SK-N-SH (cell line): Measurements from ENCODE around the gene CSTPP1.
"Not testable (repeated sequence)": the region's sequence is repeated elsewhere in the genome, so short reads cannot be mapped to it uniquely, and the experiment has no call there.

Experiments
- MEF2A ChIP-seq: IDR thresholded peaks from 2 replicates; pipeline ENCODE4 v1.4.0; 2012; ENCODE audit warnings: low read depth, borderline replicate concordance
- RAD21 ChIP-seq: IDR thresholded peaks from 2 replicates; pipeline ENCODE4 v1.6.1; 2012; ENCODE audit warnings: mild to moderate bottlenecking, low read length
- USF2 ChIP-seq: fragments of 150-350 bp; IDR thresholded peaks from 2 replicates; pipeline ENCODE4 v1.6.1; 2017; ENCODE audit warnings: antibody characterized with exemption, low read length, low read depth, borderline replicate concordance
- TF ChIP-seq, protein P1 (sequence below): fragments of 200-600 bp; sonication (generic); IDR thresholded peaks from 2 replicates; pipeline ENCODE4 v1.6.1; 2017; ENCODE audit warnings: antibody characterized with exemption, mild to moderate bottlenecking, moderate library complexity
- TF ChIP-seq, protein P2 (sequence below): IDR thresholded peaks from 2 replicates; pipeline ENCODE4 v1.4.0; 2012; ENCODE audit warnings: low read depth, borderline replicate concordance

DNA sequence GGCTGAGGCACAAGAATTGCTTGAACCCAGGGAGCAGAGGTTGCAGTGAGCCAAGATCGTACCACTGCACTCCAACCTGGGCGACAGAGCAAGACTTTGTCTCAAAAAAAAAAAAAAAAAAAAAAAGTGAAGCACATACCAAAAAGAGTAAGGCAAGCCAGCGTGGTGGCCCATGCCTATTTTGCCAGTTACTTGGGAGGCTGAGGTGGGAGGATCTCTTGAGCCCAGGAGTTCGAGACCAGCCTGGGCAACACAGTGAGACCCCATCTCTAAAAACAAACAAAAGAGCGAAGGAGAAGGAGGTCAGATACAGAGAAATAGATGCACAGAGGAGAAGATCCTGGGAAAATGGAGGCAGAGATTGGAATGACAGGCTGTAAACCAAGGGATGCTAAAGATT, 270.0 kb downstream of the CSTPP1 start:
- TF ChIP-seq, protein P1, sequence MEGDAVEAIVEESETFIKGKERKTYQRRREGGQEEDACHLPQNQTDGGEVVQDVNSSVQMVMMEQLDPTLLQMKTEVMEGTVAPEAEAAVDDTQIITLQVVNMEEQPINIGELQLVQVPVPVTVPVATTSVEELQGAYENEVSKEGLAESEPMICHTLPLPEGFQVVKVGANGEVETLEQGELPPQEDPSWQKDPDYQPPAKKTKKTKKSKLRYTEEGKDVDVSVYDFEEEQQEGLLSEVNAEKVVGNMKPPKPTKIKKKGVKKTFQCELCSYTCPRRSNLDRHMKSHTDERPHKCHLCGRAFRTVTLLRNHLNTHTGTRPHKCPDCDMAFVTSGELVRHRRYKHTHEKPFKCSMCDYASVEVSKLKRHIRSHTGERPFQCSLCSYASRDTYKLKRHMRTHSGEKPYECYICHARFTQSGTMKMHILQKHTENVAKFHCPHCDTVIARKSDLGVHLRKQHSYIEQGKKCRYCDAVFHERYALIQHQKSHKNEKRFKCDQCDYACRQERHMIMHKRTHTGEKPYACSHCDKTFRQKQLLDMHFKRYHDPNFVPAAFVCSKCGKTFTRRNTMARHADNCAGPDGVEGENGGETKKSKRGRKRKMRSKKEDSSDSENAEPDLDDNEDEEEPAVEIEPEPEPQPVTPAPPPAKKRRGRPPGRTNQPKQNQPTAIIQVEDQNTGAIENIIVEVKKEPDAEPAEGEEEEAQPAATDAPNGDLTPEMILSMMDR: not testable (repeated sequence)
- not testable (repeated sequence) for TF ChIP-seq RAD21, MEF2A, USF2
- TF ChIP-seq, protein P2, sequence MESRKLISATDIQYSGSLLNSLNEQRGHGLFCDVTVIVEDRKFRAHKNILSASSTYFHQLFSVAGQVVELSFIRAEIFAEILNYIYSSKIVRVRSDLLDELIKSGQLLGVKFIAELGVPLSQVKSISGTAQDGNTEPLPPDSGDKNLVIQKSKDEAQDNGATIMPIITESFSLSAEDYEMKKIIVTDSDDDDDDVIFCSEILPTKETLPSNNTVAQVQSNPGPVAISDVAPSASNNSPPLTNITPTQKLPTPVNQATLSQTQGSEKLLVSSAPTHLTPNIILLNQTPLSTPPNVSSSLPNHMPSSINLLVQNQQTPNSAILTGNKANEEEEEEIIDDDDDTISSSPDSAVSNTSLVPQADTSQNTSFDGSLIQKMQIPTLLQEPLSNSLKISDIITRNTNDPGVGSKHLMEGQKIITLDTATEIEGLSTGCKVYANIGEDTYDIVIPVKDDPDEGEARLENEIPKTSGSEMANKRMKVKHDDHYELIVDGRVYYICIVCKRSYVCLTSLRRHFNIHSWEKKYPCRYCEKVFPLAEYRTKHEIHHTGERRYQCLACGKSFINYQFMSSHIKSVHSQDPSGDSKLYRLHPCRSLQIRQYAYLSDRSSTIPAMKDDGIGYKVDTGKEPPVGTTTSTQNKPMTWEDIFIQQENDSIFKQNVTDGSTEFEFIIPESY: not testable (repeated sequence)
